HG03064 (cell line): ENCODE results near the gene ST6GAL1.
"Not testable (repeated sequence)": the region's sequence is repeated elsewhere in the genome, so short reads cannot be mapped to it uniquely, and the experiment has no call there.

Experiments
- ATAC-seq: cut with Tn5 transposase; IDR thresholded peaks from one replicate; pipeline ENCODE4 v1.9.1; 2021; ENCODE audit warnings: low read depth; ENCODE audit not compliant: unreplicated experiment

Gene ST6GAL1

GRCh38 chr3:187016639-187017345 is 86.5 kb downstream of the ST6GAL1 start:
- no peak for ATAC-seq

- no peak for ATAC-seq
Observed at GRCh38 chr3:187017511-187018230, 87.3 kb downstream of the ST6GAL1 start.

GRCh38 chr3:187019542-187020072 is 89.3 kb downstream of the ST6GAL1 start:
- no peak for ATAC-seq

- ATAC-seq: no peak
Observed at GRCh38 chr3:187020376-187020775, 90.0 kb downstream of the ST6GAL1 start.

- ATAC-seq: peak; percentile 40
Observed at GRCh38 chr3:187021748-187022402, 91.5 kb downstream of the ST6GAL1 start.

GRCh38 chr3:187022403-187023029 is 92.2 kb downstream of the ST6GAL1 start:
- ATAC-seq: no peak

GRCh38 chr3:187023340-187023739 is 93.0 kb downstream of the ST6GAL1 start:
- ATAC-seq: not testable (repeated sequence)

GRCh38 chr3:187024536-187025226 is 94.4 kb downstream of the ST6GAL1 start:
- no peak for ATAC-seq

- ATAC-seq: no peak
Observed at GRCh38 chr3:187025254-187025655, 94.9 kb downstream of the ST6GAL1 start.

GRCh38 chr3:187025656-187026316 is 95.5 kb downstream of the ST6GAL1 start:
- ATAC-seq: no peak

GRCh38 chr3:187026317-187026670 is 96.0 kb downstream of the ST6GAL1 start:
- no peak for ATAC-seq

GRCh38 chr3:187027531-187028278 is 97.4 kb downstream of the ST6GAL1 start:
- ATAC-seq: no peak

GRCh38 chr3:187031934-187032333 is 101.6 kb downstream of the ST6GAL1 start:
- ATAC-seq: no peak

- no peak for ATAC-seq
Observed at GRCh38 chr3:187036394-187036793, 106.1 kb downstream of the ST6GAL1 start.

GRCh38 chr3:187039100-187039722 is 108.9 kb downstream of the ST6GAL1 start:
- no peak for ATAC-seq

GRCh38 chr3:187039723-187040414 is 109.5 kb downstream of the ST6GAL1 start:
- ATAC-seq: no peak

GRCh38 chr3:187040516-187041361 is 110.4 kb downstream of the ST6GAL1 start:
- ATAC-seq: no peak
